Endothelial cell of umbilical vein (primary cell): ENCODE results near the gene AZGP1. TPM values are rescaled to one million over a fixed set of nuclear protein-coding genes. Genes with fewer than 3 reads are reported as not detected.

Source experiments
- BruUV-seq: library from RNA; stranded (reverse); fragments of 400-500 nt; replicated peaks from 2 replicates; lab custom pipeline; 2021; lab: Mats Ljungman, UMichigan
- CTCF ChIA-PET: fragments of 300-600, 350-600 bp; sonication (Branson Sonifier 250); formaldehyde crosslinking; loops from one replicate; lab custom pipeline; 2021; ENCODE audit warnings: antibody characterized with exemption, inconsistent platforms; lab: Charles Lee
- POLR2A ChIA-PET: fragments of 300-600, 350-600 bp; sonication (Branson Sonifier 250); formaldehyde crosslinking; loops from one replicate; lab custom pipeline; 2021; ENCODE audit warnings: antibody characterized with exemption, inconsistent platforms; lab: Charles Lee
- DNase-seq: peaks from one replicate; pipeline ENCODE4 v3.0.0-alpha.2; 2011; ENCODE audit warnings: low read depth, low spot score
- FAIRE-seq: peaks from 2 replicates; lab custom pipeline; 2011; peaks lifted over from hg19 to GRCh38; lab: Jason Lieb, UNC
- H2AFZ ChIP-seq: 2 replicates; pipeline ENCODE4 v1.6.0; 2012; ENCODE audit warnings: low read depth, low read length, control low read depth, inconsistent platforms
- H3K27ac ChIP-seq: 2 replicates; pipeline ENCODE4 v1.5.1; 2011; ENCODE audit warnings: low read depth, mild to moderate bottlenecking, control low read depth, low read length, moderate library complexity; ENCODE audit not compliant: insufficient read depth
- H3K27me3 ChIP-seq, 2 experiments: 2 replicates each; pipeline versions ENCODE4 v1.6.0 to v1.6.1; 2011; ENCODE audit warnings: low read length in 2 of 2, mixed read lengths in 1 of 2; ENCODE audit not compliant: control insufficient read depth in 2 of 2, insufficient read depth in 2 of 2
- H3K36me3 ChIP-seq, 2 experiments: 2 replicates in 1 of 2; 3 replicates in 1 of 2; pipeline ENCODE4 v1.5.1; 2011; ENCODE audit warnings: low read length in 2 of 2, mild to moderate bottlenecking in 1 of 2, moderate library complexity in 1 of 2; ENCODE audit not compliant: control insufficient read depth in 2 of 2, insufficient read depth in 2 of 2; ENCODE audit errors: extremely low read depth in 1 of 2
- H3K4me1 ChIP-seq: 3 replicates; pipeline ENCODE4 v1.5.1; 2011; ENCODE audit warnings: mild to moderate bottlenecking, low read length; ENCODE audit not compliant: control insufficient read depth, insufficient read depth; ENCODE audit errors: extremely low read depth
- H3K4me2 ChIP-seq: 2 replicates; pipeline ENCODE4 v1.6.1; 2011; ENCODE audit warnings: low read length, control low read depth, mixed read lengths; ENCODE audit not compliant: insufficient read depth
- H3K4me3 ChIP-seq, 3 experiments: fragments of 200-600 bp in 1 of 3; sonication (generic), shearing (Covaris generic) in 1 of 3; replicated peaks in 1 of 3; 2 replicates each; pipeline ENCODE4 v1.5.1; 2011 to 2016; ENCODE audit warnings: control low read depth in 3 of 3, low read length in 3 of 3, mild to moderate bottlenecking in 2 of 3, inconsistent platforms in 1 of 3, low read depth in 1 of 3, moderate library complexity in 1 of 3; ENCODE audit not compliant: insufficient read depth in 1 of 3
- H3K79me2 ChIP-seq: 2 replicates; pipeline ENCODE4 v1.6.0; 2012; ENCODE audit warnings: low read length, inconsistent platforms; ENCODE audit not compliant: control insufficient read depth, insufficient read depth
- H3K9ac ChIP-seq: replicated peaks from 2 replicates; pipeline ENCODE3; 2011; ENCODE audit warnings: low read length, control low read depth; ENCODE audit not compliant: insufficient read depth; ENCODE audit errors: extremely low read depth
- H3K9me1 ChIP-seq: replicated peaks from 3 replicates; pipeline ENCODE4 v1.6.0; 2011; ENCODE audit warnings: mild to moderate bottlenecking, low read length; ENCODE audit not compliant: control insufficient read depth, insufficient read depth; ENCODE audit errors: extremely low read depth
- H3K9me3 ChIP-seq: replicated peaks from 2 replicates; pipeline ENCODE4 v1.5.1; 2012; ENCODE audit warnings: low read length, inconsistent platforms; ENCODE audit not compliant: control insufficient read depth, insufficient read depth
- H4K20me1 ChIP-seq: replicated peaks from 2 replicates; pipeline ENCODE3; 2011; ENCODE audit warnings: mild to moderate bottlenecking, low read length; ENCODE audit not compliant: control insufficient read depth, insufficient read depth; ENCODE audit errors: extremely low read depth
- EZH2 ChIP-seq: IDR thresholded peaks from 2 replicates; pipeline ENCODE4 v1.6.1; 2012; ENCODE audit warnings: borderline replicate concordance, low read depth, mild to moderate bottlenecking, moderate library complexity, low read length, inconsistent platforms; ENCODE audit not compliant: severe bottlenecking
- FOS ChIP-seq: IDR thresholded peaks from 2 replicates; pipeline ENCODE4 v1.6.1; 2011; ENCODE audit warnings: mild to moderate bottlenecking, low read length, moderate library complexity, borderline replicate concordance; ENCODE audit not compliant: insufficient read depth
- GATA2 ChIP-seq: IDR thresholded peaks from 2 replicates; pipeline ENCODE4 v1.7.0; 2011; ENCODE audit warnings: low read depth, mild to moderate bottlenecking, moderate library complexity, mixed read lengths, low read length; ENCODE audit not compliant: insufficient read length, insufficient read depth
- JUN ChIP-seq: IDR thresholded peaks from 2 replicates; pipeline ENCODE4 v1.6.1; 2011; ENCODE audit warnings: borderline replicate concordance, low read depth; ENCODE audit not compliant: insufficient read length, insufficient read depth
- MYC ChIP-seq: IDR thresholded peaks from one replicate; pipeline ENCODE4 v1.6.1; 2011; ENCODE audit warnings: mild to moderate bottlenecking, low read depth, low read length
- POLR2A ChIP-seq: IDR thresholded peaks from 2 replicates; pipeline ENCODE4 v1.6.1; 2012; ENCODE audit warnings: low read depth, mild to moderate bottlenecking, control low read depth, low read length
- POLR2AphosphoS5 ChIP-seq: IDR thresholded peaks from 2 replicates; pipeline ENCODE4 v1.6.1; 2012; ENCODE audit warnings: low read depth, mild to moderate bottlenecking, control low read depth, low read length, moderate library complexity; ENCODE audit not compliant: insufficient read depth
- dilution Hi-C: fragments of 300-500 bp; cut with MboI; formaldehyde crosslinking; loops from one replicate; pipeline ENCODE4 v1.15.0; 2019; ENCODE audit warnings: low sequenced_read_pairs; ENCODE audit not compliant: extremely low pct_ligation_motif_present
- intact Hi-C: fragments of 100-400 bp; cut with micrococcal nuclease; formaldehyde crosslinking; loops from one replicate; pipeline ENCODE4 v1.10.0; 2022
- polyA plus RNA-seq, 4 experiments: library from polyadenylated mRNA; depleted of rRNA in 3 of 4; stranded (reverse) in 3 of 4; unstranded in 1 of 4; fragments of >200 nt; gene quantifications; 2 replicates each; pipeline versions ENCODE4 v1.2.1 to v1.2.3, GENCODE V29; 2011 to 2012; ENCODE audit warnings: missing spikeins in 1 of 4
- total RNA-seq: library from RNA; stranded (reverse); gene quantifications from 2 replicates; pipeline ENCODE4 v1.2.3, GENCODE V29; 2021
- TF ChIP-seq, protein P1 (sequence below): IDR thresholded peaks from 2 replicates; pipeline ENCODE4 v1.6.1; 2011; ENCODE audit not compliant: insufficient read depth, insufficient read length
- TF ChIP-seq, protein P2 (sequence below), 2 donors: IDR thresholded peaks; 1 replicate in 1 of 2; 2 replicates in 1 of 2; pipeline ENCODE4 v1.5.1; 2011; ENCODE audit warnings: low read length in 2 of 2, mild to moderate bottlenecking in 2 of 2, moderate library complexity in 2 of 2, control low read depth in 1 of 2, inconsistent platforms in 1 of 2, low read depth in 1 of 2; ENCODE audit not compliant: insufficient read depth in 1 of 2; ENCODE audit errors: extremely low read depth in 1 of 2

AZGP1 gene
- total and polyA plus RNA-seq, 2 donors (not counting 3 experiments of a cell fraction or from before 2014, with no cell fraction given): not detected

DNA sequence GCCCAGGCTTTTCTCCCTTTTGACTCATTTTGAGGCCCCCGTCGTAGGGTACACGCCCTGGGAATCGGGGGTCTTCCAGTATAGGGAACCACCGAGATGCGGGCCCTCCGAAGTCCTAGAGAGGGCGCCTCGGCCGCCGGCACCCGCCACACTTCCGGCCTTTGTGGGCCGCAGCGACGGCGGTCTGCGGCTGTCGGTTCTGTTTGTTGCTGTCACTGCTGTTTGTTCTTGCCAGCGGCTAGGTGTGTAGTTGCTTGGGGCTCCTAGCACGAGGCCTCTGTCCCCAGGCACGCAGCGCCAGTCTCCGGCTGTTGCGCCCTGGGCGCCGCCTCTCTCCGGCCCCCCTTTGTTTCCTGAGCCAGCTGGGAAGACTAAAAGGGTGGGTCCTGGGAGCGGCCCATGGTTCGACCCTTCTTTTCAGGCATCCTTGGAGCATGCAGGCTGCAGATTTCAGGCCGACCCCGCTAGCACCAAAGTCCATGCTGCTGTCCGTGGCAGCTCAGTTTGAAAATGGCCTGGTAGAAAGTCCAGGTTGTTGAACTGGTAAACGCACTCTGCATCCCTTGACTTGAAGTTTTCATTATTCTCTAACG is 21.8 kb upstream of the AZGP1 start:
- FAIRE-seq (peak; percentile 40), DNase-seq (peak; percentile 55)
- BruUV-seq: TSS peak; percentile 92
- H3K9ac ChIP-seq: peak overlapping the region; percentile 65
- H3K4me2 ChIP-seq: peak overlapping the region; percentile 45
- H3K79me2 ChIP-seq: no peaks in the 10 kb centered on the region
- H2AFZ ChIP-seq: peak overlapping the region; percentile 91
- no peaks in the 10 kb centered on the region for H3K36me3 ChIP-seq
- no peak for TF ChIP-seq MYC
- peak; percentile 79 for TF ChIP-seq POLR2A
- TF ChIP-seq, protein P1, sequence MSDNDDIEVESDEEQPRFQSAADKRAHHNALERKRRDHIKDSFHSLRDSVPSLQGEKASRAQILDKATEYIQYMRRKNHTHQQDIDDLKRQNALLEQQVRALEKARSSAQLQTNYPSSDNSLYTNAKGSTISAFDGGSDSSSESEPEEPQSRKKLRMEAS: no peak
- no peak for TF ChIP-seq JUN
- TF ChIP-seq GATA2: no peak
- TF ChIP-seq, protein P2, sequence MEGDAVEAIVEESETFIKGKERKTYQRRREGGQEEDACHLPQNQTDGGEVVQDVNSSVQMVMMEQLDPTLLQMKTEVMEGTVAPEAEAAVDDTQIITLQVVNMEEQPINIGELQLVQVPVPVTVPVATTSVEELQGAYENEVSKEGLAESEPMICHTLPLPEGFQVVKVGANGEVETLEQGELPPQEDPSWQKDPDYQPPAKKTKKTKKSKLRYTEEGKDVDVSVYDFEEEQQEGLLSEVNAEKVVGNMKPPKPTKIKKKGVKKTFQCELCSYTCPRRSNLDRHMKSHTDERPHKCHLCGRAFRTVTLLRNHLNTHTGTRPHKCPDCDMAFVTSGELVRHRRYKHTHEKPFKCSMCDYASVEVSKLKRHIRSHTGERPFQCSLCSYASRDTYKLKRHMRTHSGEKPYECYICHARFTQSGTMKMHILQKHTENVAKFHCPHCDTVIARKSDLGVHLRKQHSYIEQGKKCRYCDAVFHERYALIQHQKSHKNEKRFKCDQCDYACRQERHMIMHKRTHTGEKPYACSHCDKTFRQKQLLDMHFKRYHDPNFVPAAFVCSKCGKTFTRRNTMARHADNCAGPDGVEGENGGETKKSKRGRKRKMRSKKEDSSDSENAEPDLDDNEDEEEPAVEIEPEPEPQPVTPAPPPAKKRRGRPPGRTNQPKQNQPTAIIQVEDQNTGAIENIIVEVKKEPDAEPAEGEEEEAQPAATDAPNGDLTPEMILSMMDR (IDR thresholded peaks at IDR 0.05; ENCODE audit: extremely low read depth in 1 of 2, insufficient read depth in 1 of 2, low read depth in 1 of 2, low read length in 2 of 2): peak in 1 of 2 donors; percentile 32
- no peak for TF ChIP-seq EZH2
- no peak for TF ChIP-seq FOS
- peak; percentile 71 for TF ChIP-seq POLR2AphosphoS5
- no peaks in the 10 kb centered on the region for H4K20me1 ChIP-seq
- H3K4me1 ChIP-seq: no peaks in the 10 kb centered on the region
- H3K27ac ChIP-seq: no peak overlapping the region
- H3K4me3 ChIP-seq: peak overlapping the region; percentile 6 to 53 (median 47)
- intact Hi-C loops: loop anchor here (1.0 kb wide), 1 partner anchor 18 kb away; the partner anchor contains the start of gene ZKSCAN1
- H3K9me3 ChIP-seq: no peaks in the 10 kb centered on the region
- H3K9me1 ChIP-seq: no peaks in the 10 kb centered on the region
- dilution Hi-C loops: no loop called here
- POLR2A ChIA-PET: interaction anchor here (0.7 to 0.8 kb wide), 2 partner anchors 52 to 85 kb away, joined by 3 read pairs; partner anchors contain the start of gene ZSCAN21
- no peaks in the 10 kb centered on the region for H3K27me3 ChIP-seq
- CTCF ChIA-PET: interaction anchor here (1.0 to 9.6 kb wide), 4 partner anchors 8 to 55 kb away, joined by 3 to 158 read pairs (median 3); partner anchors contain the start of gene ZSCAN21
